Measurements from ENCODE around the gene STOX1. TPM values are rescaled to one million over a fixed set of nuclear protein-coding genes. Genes with fewer than 3 reads are reported as not detected.
"Not testable (repeated sequence)": the region's sequence is repeated elsewhere in the genome, so short reads cannot be mapped to it uniquely, and the experiment has no call there.

Gene STOX1
- total RNA-seq, 3 donors from 2014 or later, result 1.6 to 6.9 (median 2.9) TPM

- no peak overlapping the region for H3K4me3 ChIP-seq
- H3K36me3 ChIP-seq (ENCODE audit: low read depth), result peaks cover 11% of the 10 kb centered on the region
- no peaks in the 10 kb centered on the region for H3K9me3 ChIP-seq
- H3K4me1 ChIP-seq (ENCODE audit: low read depth), result no peaks in the 10 kb centered on the region
- DNase-seq (no peak), ATAC-seq (no peak)
- no peak for TF ChIP-seq CTCF (IDR thresholded peaks at IDR 0.05)
- intact Hi-C loops (cut with DNase I, micrococcal nuclease), result loop anchor here (10.0 kb wide), 1 partner anchor 103 kb away; no protein-coding TSS in a partner anchor
Measured at GRCh38 chr10:68792115-68792514, 35.2 kb upstream of the STOX1 start.

GRCh38 chr10:68795886-68796532 lies 31.3 kb upstream of the STOX1 start:
- Histone ChIP-seq H3K4me3 (no peak overlapping the region), H3K4me1 (ENCODE audit: low read depth) (no peaks in the 10 kb centered on the region), H3K9me3 (no peaks in the 10 kb centered on the region), H3K36me3 (ENCODE audit: low read depth) (no peaks in the 10 kb centered on the region)
- TF ChIP-seq CTCF (IDR thresholded peaks at IDR 0.05), result no peak
- intact Hi-C loops (cut with DNase I, micrococcal nuclease), result loop anchor here (10.0 kb wide), 1 partner anchor 99 kb away; no protein-coding TSS in a partner anchor
- no peak for DNase-seq
- ATAC-seq, result no peak

GRCh38 chr10:68796605-68797004 lies 30.7 kb upstream of the STOX1 start:
- H3K4me3 ChIP-seq, result no peak overlapping the region
- no peaks in the 10 kb centered on the region for H3K36me3 ChIP-seq (ENCODE audit: low read depth)
- intact Hi-C loops (cut with DNase I, micrococcal nuclease), result loop anchor here (10.0 kb wide), 1 partner anchor 98 kb away; no protein-coding TSS in a partner anchor
- H3K4me1 ChIP-seq (ENCODE audit: low read depth), result no peaks in the 10 kb centered on the region
- H3K9me3 ChIP-seq, result no peaks in the 10 kb centered on the region
- DNase-seq (no peak), ATAC-seq (no peak)
- TF ChIP-seq CTCF (IDR thresholded peaks at IDR 0.05), result no peak

GRCh38 chr10:68800211-68800610 lies 27.1 kb upstream of the STOX1 start:
- no peak for DNase-seq
- Histone ChIP-seq H3K36me3 (ENCODE audit: low read depth) (no peaks in the 10 kb centered on the region), H3K4me1 (ENCODE audit: low read depth) (no peaks in the 10 kb centered on the region), H3K9me3 (no peaks in the 10 kb centered on the region), H3K4me3 (no peak overlapping the region)
- TF ChIP-seq CTCF (IDR thresholded peaks at IDR 0.05), result no peak
- intact Hi-C loops (cut with DNase I, micrococcal nuclease), result no loop called here
- ATAC-seq, result no peak

GRCh38 chr10:68804692-68805091 lies 22.6 kb upstream of the STOX1 start:
- no peaks in the 10 kb centered on the region for H3K9me3 ChIP-seq
- no peak for TF ChIP-seq CTCF (IDR thresholded peaks at IDR 0.05)
- intact Hi-C loops (cut with DNase I, micrococcal nuclease), result no loop called here
- H3K4me1 ChIP-seq (ENCODE audit: low read depth), result no peaks in the 10 kb centered on the region
- DNase-seq (no peak), ATAC-seq (no peak)
- no peaks in the 10 kb centered on the region for H3K36me3 ChIP-seq (ENCODE audit: low read depth)
- H3K4me3 ChIP-seq, result no peak overlapping the region

GRCh38 chr10:68810830-68811229 lies 16.5 kb upstream of the STOX1 start:
- H3K9me3 ChIP-seq; ATAC-seq; H3K36me3 ChIP-seq (ENCODE audit: low read depth); H3K4me1 ChIP-seq (ENCODE audit: low read depth); H3K4me3 ChIP-seq; intact Hi-C loops (cut with DNase I, micrococcal nuclease); DNase-seq: not testable (repeated sequence)
